ENCODE data around the gene TBX18. TPM values are rescaled to one million over a fixed set of nuclear protein-coding genes. Genes with fewer than 3 reads are reported as not detected.

The TBX18 gene
- total RNA-seq, 1 donor from 2014 or later: 9.4 TPM

DNA sequence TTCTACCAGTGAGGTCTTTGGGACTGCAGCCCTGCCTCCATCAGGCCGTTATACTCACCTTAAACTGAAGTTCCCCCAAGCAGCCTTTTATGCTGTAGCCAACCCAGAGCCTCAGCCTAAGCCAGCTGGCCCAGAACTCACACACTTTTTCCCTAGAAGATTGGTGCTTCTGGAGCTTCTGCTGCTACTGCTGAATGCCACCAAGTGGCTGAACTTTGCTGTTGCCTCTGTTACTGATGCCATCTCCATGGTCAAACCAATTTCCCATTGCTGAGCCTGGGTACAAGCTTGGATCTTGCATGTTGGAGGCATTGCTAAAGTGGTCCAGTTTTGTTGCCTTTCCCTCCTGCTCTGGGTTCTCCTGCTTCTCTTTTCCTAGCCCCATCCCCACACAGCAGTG is 15.0 kb upstream of the TBX18 start:
- Mint-ChIP-seq H3K4me3 (ENCODE audit: unreplicated experiment) (no peak overlapping the region), H3K4me1 (ENCODE audit: unreplicated experiment) (peaks cover 4% of the 10 kb centered on the region), H3K27ac (ENCODE audit: unreplicated experiment) (no peak overlapping the region), H3K36me3 (ENCODE audit: low read depth, unreplicated experiment) (no peaks in the 10 kb centered on the region), H3K9me3 (ENCODE audit: unreplicated experiment) (no peaks in the 10 kb centered on the region), H3K27me3 (ENCODE audit: unreplicated experiment) (peaks cover 6% of the 10 kb centered on the region)
- TF ChIP-seq, protein P1, sequence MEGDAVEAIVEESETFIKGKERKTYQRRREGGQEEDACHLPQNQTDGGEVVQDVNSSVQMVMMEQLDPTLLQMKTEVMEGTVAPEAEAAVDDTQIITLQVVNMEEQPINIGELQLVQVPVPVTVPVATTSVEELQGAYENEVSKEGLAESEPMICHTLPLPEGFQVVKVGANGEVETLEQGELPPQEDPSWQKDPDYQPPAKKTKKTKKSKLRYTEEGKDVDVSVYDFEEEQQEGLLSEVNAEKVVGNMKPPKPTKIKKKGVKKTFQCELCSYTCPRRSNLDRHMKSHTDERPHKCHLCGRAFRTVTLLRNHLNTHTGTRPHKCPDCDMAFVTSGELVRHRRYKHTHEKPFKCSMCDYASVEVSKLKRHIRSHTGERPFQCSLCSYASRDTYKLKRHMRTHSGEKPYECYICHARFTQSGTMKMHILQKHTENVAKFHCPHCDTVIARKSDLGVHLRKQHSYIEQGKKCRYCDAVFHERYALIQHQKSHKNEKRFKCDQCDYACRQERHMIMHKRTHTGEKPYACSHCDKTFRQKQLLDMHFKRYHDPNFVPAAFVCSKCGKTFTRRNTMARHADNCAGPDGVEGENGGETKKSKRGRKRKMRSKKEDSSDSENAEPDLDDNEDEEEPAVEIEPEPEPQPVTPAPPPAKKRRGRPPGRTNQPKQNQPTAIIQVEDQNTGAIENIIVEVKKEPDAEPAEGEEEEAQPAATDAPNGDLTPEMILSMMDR (IDR thresholded peaks at IDR 0.05; ENCODE audit: unreplicated experiment): peak; percentile 15
- no peak for DNase-seq (ENCODE audit: low spot score)

DNA sequence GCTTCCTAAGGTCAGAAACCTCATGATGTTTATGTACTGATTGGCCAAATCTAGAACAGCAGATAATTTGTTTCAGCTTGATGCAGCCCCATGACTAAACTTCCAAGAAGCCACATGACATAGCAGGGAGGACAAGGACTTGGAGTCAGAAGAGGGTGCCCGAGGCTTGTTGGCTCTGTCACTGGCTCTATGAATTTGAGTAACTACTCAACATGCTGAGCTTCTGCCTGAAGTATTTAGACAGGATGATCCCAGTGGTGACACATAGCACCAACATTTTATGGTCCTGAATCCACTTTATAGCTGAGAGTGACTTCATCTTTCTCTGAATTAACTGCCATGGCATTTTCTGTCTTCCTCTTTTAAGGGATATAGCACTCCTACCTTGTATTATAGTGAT is 13.5 kb upstream of the TBX18 start:
- TF ChIP-seq, protein P1 (IDR thresholded peaks at IDR 0.05; ENCODE audit: unreplicated experiment): no peak
- Mint-ChIP-seq H3K27me3 (ENCODE audit: unreplicated experiment) (peaks cover 8% of the 10 kb centered on the region), H3K36me3 (ENCODE audit: low read depth, unreplicated experiment) (no peaks in the 10 kb centered on the region), H3K4me3 (ENCODE audit: unreplicated experiment) (no peak overlapping the region), H3K4me1 (ENCODE audit: unreplicated experiment) (peaks cover 6% of the 10 kb centered on the region), H3K9me3 (ENCODE audit: unreplicated experiment) (no peaks in the 10 kb centered on the region), H3K27ac (ENCODE audit: unreplicated experiment) (no peak overlapping the region)
- no peak for DNase-seq (ENCODE audit: low spot score)

DNA sequence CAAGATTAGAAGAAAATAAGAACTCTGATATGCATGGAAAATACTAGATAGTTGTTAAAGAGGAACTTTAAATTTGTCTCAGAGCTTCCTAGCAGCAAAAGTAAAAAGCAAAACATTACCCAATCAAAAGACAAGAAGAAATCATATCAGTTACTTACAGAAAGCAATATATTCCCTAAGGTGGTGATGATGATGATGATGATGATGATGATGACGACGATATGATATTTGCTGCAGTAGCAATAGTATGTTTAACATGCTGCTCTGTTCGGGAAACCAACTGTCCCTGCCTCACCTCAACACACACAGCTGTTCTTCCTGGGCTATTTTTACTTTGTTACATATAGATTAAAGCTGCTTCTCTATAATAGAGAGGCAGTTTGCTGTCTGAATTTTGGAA is 12.0 kb upstream of the TBX18 start:
- no peaks in the 10 kb centered on the region for H3K36me3 Mint-ChIP-seq (ENCODE audit: low read depth, unreplicated experiment)
- no peak overlapping the region for H3K27ac Mint-ChIP-seq (ENCODE audit: unreplicated experiment)
- H3K4me3 Mint-ChIP-seq (ENCODE audit: unreplicated experiment): no peak overlapping the region
- TF ChIP-seq, protein P1 (IDR thresholded peaks at IDR 0.05; ENCODE audit: unreplicated experiment): no peak
- H3K4me1 Mint-ChIP-seq (ENCODE audit: unreplicated experiment): peaks cover 7% of the 10 kb centered on the region
- no peaks in the 10 kb centered on the region for H3K9me3 Mint-ChIP-seq (ENCODE audit: unreplicated experiment)
- DNase-seq (ENCODE audit: low spot score): no peak
- peaks cover 11% of the 10 kb centered on the region for H3K27me3 Mint-ChIP-seq (ENCODE audit: unreplicated experiment)

DNA sequence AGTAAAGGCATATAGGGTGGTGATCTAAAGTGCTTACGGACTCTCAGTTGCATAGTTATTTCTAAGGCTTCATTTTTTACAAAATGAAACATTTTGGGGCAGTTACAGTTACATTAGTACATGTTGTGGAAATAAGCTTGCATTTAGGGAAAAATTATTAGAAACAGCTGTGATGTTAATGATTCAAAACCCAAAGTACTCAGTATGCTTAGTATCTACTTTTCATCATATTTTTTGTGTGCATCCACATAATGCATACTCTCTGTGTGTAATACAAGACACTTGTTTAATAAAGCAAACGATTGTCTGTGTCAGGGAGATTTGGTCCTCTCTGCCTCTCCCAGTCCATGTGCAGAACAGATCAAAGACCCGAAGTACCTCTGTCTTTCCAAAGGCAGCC is 11.4 kb upstream of the TBX18 start:
- Mint-ChIP-seq H3K4me1 (ENCODE audit: unreplicated experiment) (peaks cover 7% of the 10 kb centered on the region), H3K27ac (ENCODE audit: unreplicated experiment) (no peak overlapping the region), H3K4me3 (ENCODE audit: unreplicated experiment) (peak overlapping the region; percentile 52), H3K9me3 (ENCODE audit: unreplicated experiment) (no peaks in the 10 kb centered on the region), H3K36me3 (ENCODE audit: low read depth, unreplicated experiment) (no peaks in the 10 kb centered on the region), H3K27me3 (ENCODE audit: unreplicated experiment) (peaks cover 13% of the 10 kb centered on the region)
- TF ChIP-seq, protein P1 (IDR thresholded peaks at IDR 0.05; ENCODE audit: unreplicated experiment): no peak
- no peak for DNase-seq (ENCODE audit: low spot score)

DNA sequence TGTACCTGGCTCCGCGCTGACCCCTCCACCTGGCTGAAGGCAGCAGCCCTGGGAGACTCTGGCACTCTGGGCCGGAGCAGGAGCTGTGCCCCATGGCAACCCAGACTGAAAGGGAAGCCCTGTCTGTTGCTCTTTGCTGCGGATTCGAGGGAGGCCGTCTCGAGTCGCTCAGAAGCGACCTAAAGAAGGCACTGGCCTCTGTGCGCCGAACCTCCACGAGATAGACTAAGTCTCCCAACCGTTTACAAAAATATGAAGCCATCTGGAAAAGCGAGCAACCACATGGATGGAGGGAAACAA is 10.5 kb upstream of the TBX18 start:
- peak overlapping the region; percentile 52 for H3K4me3 Mint-ChIP-seq (ENCODE audit: unreplicated experiment)
- no peaks in the 10 kb centered on the region for H3K36me3 Mint-ChIP-seq (ENCODE audit: low read depth, unreplicated experiment)
- no peaks in the 10 kb centered on the region for H3K9me3 Mint-ChIP-seq (ENCODE audit: unreplicated experiment)
- no peak overlapping the region for H3K27ac Mint-ChIP-seq (ENCODE audit: unreplicated experiment)
- no peak for DNase-seq (ENCODE audit: low spot score)
- TF ChIP-seq, protein P1 (IDR thresholded peaks at IDR 0.05; ENCODE audit: unreplicated experiment): peak; percentile 5
- H3K4me1 Mint-ChIP-seq (ENCODE audit: unreplicated experiment): peaks cover 7% of the 10 kb centered on the region
- H3K27me3 Mint-ChIP-seq (ENCODE audit: unreplicated experiment): peaks cover 13% of the 10 kb centered on the region

Data from endothelial cell (in vitro differentiated cells).